BJ (cell line): ENCODE measurements around the gene HIGD2A. TPM values are rescaled to one million over a fixed set of nuclear protein-coding genes. Genes with fewer than 3 reads are reported as not detected.

Experiments
- CTCF ChIA-PET: fragments of 350-600 bp; formaldehyde crosslinking; extraction: SDS; loops from one replicate; lab custom pipeline; 2021; ENCODE audit warnings: antibody characterized with exemption, inconsistent platforms; lab: Yijun Ruan, JAX
- POLR2A ChIA-PET: fragments of 300-600 bp; sonication (Branson Sonifier 250); formaldehyde crosslinking; extraction: SDS; loops from one replicate; lab custom pipeline; 2021; ENCODE audit warnings: antibody characterized with exemption; lab: Charles Lee
- DNase-seq: peaks from one replicate; pipeline ENCODE4 v3.0.0-alpha.2; 2011; ENCODE audit warnings: low read depth
- H3K27me3 ChIP-seq: 2 replicates; pipeline ENCODE4 v1.6.0; 2011; ENCODE audit warnings: low read length; ENCODE audit not compliant: control insufficient read depth, insufficient read depth
- H3K36me3 ChIP-seq: 2 replicates; pipeline ENCODE4 v1.5.1; 2011; ENCODE audit warnings: low read length; ENCODE audit not compliant: control insufficient read depth, insufficient read depth
- H3K4me3 ChIP-seq: 2 replicates; pipeline ENCODE4 v1.5.1; 2011; ENCODE audit warnings: low read depth, mild to moderate bottlenecking, control low read depth, low read length
- CTCF ChIP-seq: IDR thresholded peaks from 2 replicates; pipeline ENCODE4 v1.5.1; 2011; ENCODE audit warnings: low read depth, mild to moderate bottlenecking, control low read depth, inconsistent platforms, low read length, moderate library complexity; ENCODE audit not compliant: insufficient read depth
- polyA plus RNA-seq: library from polyadenylated mRNA; depleted of rRNA; stranded (reverse); fragments of >200 nt; gene quantifications from 2 replicates; pipeline ENCODE4 v1.2.3, GENCODE V29; 2011

Gene HIGD2A
- polyA plus RNA-seq, 1 experiment: 118 TPM

- H3K4me3 ChIP-seq: no peak overlapping the region
- H3K36me3 ChIP-seq: peaks cover 3% of the 10 kb centered on the region
- POLR2A ChIA-PET: no interaction called here
- DNase-seq: no peak
- CTCF ChIA-PET: interaction anchor here (0.7 to 1.6 kb wide), 2 partner anchors 34 to 157 kb away, joined by 3 to 7 read pairs; no protein-coding TSS in a partner anchor
- TF ChIP-seq CTCF: no peak
- H3K27me3 ChIP-seq: no peaks in the 10 kb centered on the region
Measured at GRCh38 chr5:176413709-176414191, 25.2 kb downstream of the HIGD2A start.

GRCh38 chr5:176414704-176415103 lies 26.2 kb downstream of the HIGD2A start:
- Histone ChIP-seq H3K36me3 (peaks cover 3% of the 10 kb centered on the region), H3K27me3 (no peaks in the 10 kb centered on the region), H3K4me3 (no peak overlapping the region; the same call in 1 of the 2 replicates)
- ChIA-PET POLR2A (interaction anchor here (0.6 kb wide), 1 partner anchor 34 kb away, joined by 4 read pairs; no protein-coding TSS in a partner anchor), CTCF (interaction anchor here (1.1 to 3.4 kb wide), 2 partner anchors 33 to 128 kb away, joined by 5 to 25 read pairs; partner anchors contain the start of gene FAF2)
- DNase-seq: no peak
- TF ChIP-seq CTCF: no peak

GRCh38 chr5:176415240-176415951 lies 26.8 kb downstream of the HIGD2A start:
- H3K27me3 ChIP-seq: no peaks in the 10 kb centered on the region
- no peak for DNase-seq
- ChIA-PET POLR2A (no interaction called here), CTCF (interaction anchor here (0.7 to 3.4 kb wide), 14 partner anchors 9 to 682 kb away, joined by 3 to 25 read pairs (median 4); partner anchors contain the start of genes FAF2 and RNF44)
- H3K36me3 ChIP-seq: no peaks in the 10 kb centered on the region; the same call in 1 of the 2 replicates
- peak overlapping the region; percentile 84 for H3K4me3 ChIP-seq
- TF ChIP-seq CTCF: no peak

GRCh38 chr5:176415952-176416924 lies 27.7 kb downstream of the HIGD2A start, which contains the start of gene CLTB:
TSS of gene CLTB (minus strand) at chr5:176416539. CDS start at chr5:176416363, 176 bp downstream.
- peak within 1 kb of the TSS; percentile 84 for H3K4me3 ChIP-seq
- H3K27me3 ChIP-seq: no peaks in the 10 kb centered on the region
- no peaks in the 10 kb centered on the region for H3K36me3 ChIP-seq
- CTCF ChIA-PET: interaction anchor here (0.6 to 3.4 kb wide), 25 partner anchors 10 to 683 kb away, joined by 3 to 25 read pairs (median 3); partner anchors contain the start of genes FAF2 and RNF44
- POLR2A ChIA-PET: no interaction called here
- 0 out of 2 replicates have a peak, but pooled peaks have one; percentile 16 for TF ChIP-seq CTCF
- DNase-seq: no peak
